Ovary (tissue), 9 donors: ENCODE measurements around the gene ARID5B. TPM values are rescaled to one million over a fixed set of nuclear protein-coding genes. Genes with fewer than 3 reads are reported as not detected.

Source experiments
- DNase-seq, 5 donors: peaks; one replicate each; pipeline ENCODE4 v3.0.0-alpha.2; 2019 to 2020
- H3K27ac ChIP-seq, 2 donors: fragments of 200-600 bp; one replicate each; pipeline versions ENCODE4 v1.5.1 to v1.8.0; 2019 to 2022
- H3K27me3 ChIP-seq: fragments of 200-600 bp; one replicate; pipeline ENCODE4 v1.8.0; 2022
- H3K36me3 ChIP-seq: fragments of 200-600 bp; sonication (generic); one replicate; pipeline ENCODE4 v1.5.1; 2019
- H3K4me1 ChIP-seq: one replicate; pipeline ENCODE4 v1.8.1; 2013; ENCODE audit warnings: mild to moderate bottlenecking, moderate library complexity; ENCODE audit not compliant: insufficient read depth
- H3K4me3 ChIP-seq: fragments of 200-600 bp; sonication (generic); one replicate; pipeline ENCODE4 v1.5.1; 2017
- H3K9me3 ChIP-seq, 2 donors: fragments of 200-600 bp in 1 of 2; sonication (generic) in 1 of 2; one replicate each; pipeline versions ENCODE4 v1.5.1 to v1.8.1; 2013 to 2019; ENCODE audit warnings: mild to moderate bottlenecking in 1 of 2, moderate library complexity in 1 of 2
- EP300 ChIP-seq: sonication (generic); formaldehyde crosslinking; IDR thresholded peaks from one replicate; pipeline ENCODE4 v1.6.1; 2017; ENCODE audit warnings: antibody characterized with exemption
- POLR2A ChIP-seq: fragments of 450-650 bp; IDR thresholded peaks from one replicate; pipeline ENCODE4 v1.6.1; 2017; ENCODE audit warnings: antibody characterized with exemption, mild to moderate bottlenecking, moderate library complexity
- WGBS, 3 donors: extraction: QIAGEN DNeasy Blood & Tissue Kit in 1 of 3; methylation state at CpG; one replicate each; pipeline versions ENCODE4 v1.1.5 to v1.1.7; 2013 to 2017; 5-methylcytosine and 5-hydroxymethylcytosine counted together
- intact Hi-C, 4 donors: fragments of 100-400 bp; cut with DNase I; formaldehyde crosslinking; loops; one replicate each; pipeline versions ENCODE4 v1.11.0 to v1.15.1; 2022 to 2023
- polyA plus RNA-seq, 2 donors: library from polyadenylated mRNA; stranded (reverse); fragments of 200-250 nt in 1 of 2; fragments of 350-450 nt in 1 of 2; fragmentation: Illumina TruSeq in 1 of 2; extraction: RNeasy Lipid Tissue Mini Kit (QIAGEN cat#74804) in 1 of 2; gene quantifications; one replicate each; pipeline ENCODE4 v1.2.3, GENCODE V29; 2013 to 2014
- total RNA-seq, 7 donors: library from RNA; depleted of rRNA in 2 of 7; stranded (reverse); fragments of >200 nt in 2 of 7; fragmentation: NEBNext Ultra II Directional in 3 of 7; extraction: Animal tissue kit (Norgen Biotek cat#: 25700) in 3 of 7; gene quantifications; one replicate each; pipeline versions ENCODE4 v1.1.0 to v1.2.4, GENCODE V29; 2016 to 2023
- TF ChIP-seq, protein P1 (sequence below), 3 donors: fragments of 450-650 bp in 2 of 3; fragments of 200-600 bp in 1 of 3; IDR thresholded peaks; one replicate each; pipeline versions ENCODE4 v1.5.1 to v1.8.0; 2016 to 2022; ENCODE audit warnings: antibody characterized with exemption in 3 of 3, mild to moderate bottlenecking in 1 of 3
- donor health status: DM: no; HTN: no; CAD: no; lungs with moderate emphysema.
- donor health status: DM: no; HTN: no; CAD: no.
- donor health status: Bipolar disorder and iron deficiency.
- donor health status: DM: yes; HTN: yes; CAD: no.
- donor health status: DM: no; HTN: no; CAD: no.
- donor health status: DM: yes; HTN: yes; CAD: no.

The ARID5B gene
- total and polyA plus RNA-seq, 9 donors: 18.3 to 61.8 (median 28.3) TPM

DNA sequence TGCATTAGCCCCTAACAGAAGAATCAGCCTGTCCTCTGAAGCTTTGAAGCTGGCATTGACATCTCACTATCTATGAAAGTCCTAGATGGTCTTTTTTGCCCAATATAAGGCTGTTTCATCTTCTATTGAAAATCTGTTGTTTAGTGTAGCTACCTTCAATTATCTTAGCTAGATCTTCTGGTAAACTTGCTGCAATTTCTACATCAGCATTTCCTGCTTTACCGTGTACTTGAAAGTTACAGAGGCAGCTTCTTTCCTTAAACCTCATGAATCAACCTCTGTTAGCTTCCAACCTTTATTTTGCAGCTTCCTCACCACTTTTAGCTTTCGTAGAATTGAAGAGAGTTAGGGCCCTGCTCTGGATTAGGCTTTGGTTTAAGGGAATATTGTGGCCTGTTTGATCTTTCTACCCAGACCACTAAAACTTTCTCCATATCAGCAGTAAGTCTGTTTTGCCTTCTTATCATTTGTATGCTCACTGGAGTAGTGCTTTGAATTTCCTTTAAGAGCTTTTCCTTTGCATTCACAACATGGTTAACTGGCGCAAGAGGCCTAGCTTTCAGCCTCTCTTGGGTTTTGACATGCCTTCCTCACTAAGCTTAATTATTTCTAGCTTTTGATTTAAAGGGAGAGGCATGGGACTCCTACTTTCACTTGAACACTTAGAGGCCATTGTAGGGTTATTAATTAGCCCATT, 32.5 kb downstream of the ARID5B start:
- H3K27me3 ChIP-seq: no peaks in the 10 kb centered on the region
- WGBS, 3 donors: 90 to 94% (median 93%) methylated on average over 3 of the region's 3 CpGs
- no peaks in the 10 kb centered on the region for H3K36me3 ChIP-seq
- H3K4me3 ChIP-seq: no peak overlapping the region
- H3K9me3 ChIP-seq: no peaks in the 10 kb centered on the region
- intact Hi-C loops: no loop called here
- H3K4me1 ChIP-seq: peaks cover 2% of the 10 kb centered on the region
- no peak for DNase-seq
- no peak for TF ChIP-seq POLR2A
- no peak for TF ChIP-seq EP300
- TF ChIP-seq, protein P1, sequence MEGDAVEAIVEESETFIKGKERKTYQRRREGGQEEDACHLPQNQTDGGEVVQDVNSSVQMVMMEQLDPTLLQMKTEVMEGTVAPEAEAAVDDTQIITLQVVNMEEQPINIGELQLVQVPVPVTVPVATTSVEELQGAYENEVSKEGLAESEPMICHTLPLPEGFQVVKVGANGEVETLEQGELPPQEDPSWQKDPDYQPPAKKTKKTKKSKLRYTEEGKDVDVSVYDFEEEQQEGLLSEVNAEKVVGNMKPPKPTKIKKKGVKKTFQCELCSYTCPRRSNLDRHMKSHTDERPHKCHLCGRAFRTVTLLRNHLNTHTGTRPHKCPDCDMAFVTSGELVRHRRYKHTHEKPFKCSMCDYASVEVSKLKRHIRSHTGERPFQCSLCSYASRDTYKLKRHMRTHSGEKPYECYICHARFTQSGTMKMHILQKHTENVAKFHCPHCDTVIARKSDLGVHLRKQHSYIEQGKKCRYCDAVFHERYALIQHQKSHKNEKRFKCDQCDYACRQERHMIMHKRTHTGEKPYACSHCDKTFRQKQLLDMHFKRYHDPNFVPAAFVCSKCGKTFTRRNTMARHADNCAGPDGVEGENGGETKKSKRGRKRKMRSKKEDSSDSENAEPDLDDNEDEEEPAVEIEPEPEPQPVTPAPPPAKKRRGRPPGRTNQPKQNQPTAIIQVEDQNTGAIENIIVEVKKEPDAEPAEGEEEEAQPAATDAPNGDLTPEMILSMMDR (IDR thresholded peaks at IDR 0.05): no peak
- no peak overlapping the region for H3K27ac ChIP-seq

DNA sequence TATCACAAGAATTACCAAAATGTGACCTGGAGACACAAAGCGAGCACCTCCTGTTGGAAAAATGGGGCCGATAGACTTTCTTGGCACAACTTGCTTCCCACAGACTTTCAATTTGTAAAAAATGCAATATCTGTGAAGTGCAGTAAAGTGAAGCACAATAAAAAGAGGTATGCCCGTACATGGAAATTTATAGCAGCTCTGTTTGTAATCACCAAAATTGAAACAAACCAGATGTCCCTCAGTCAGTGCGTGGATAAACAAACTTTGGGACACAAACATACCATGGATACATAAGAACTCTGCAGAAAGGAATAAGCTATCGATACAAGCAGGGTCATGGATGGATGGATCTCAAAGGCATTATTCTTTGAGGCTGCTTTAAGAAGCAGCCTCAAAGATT, 33.6 kb downstream of the ARID5B start:
- H3K27me3 ChIP-seq: no peaks in the 10 kb centered on the region
- H3K27ac ChIP-seq: no peak overlapping the region
- H3K9me3 ChIP-seq: no peaks in the 10 kb centered on the region
- peaks cover 2% of the 10 kb centered on the region for H3K4me1 ChIP-seq
- H3K36me3 ChIP-seq: no peaks in the 10 kb centered on the region
- no peak for DNase-seq
- intact Hi-C loops: no loop called here
- 43 to 57% (median 48%) methylated on average over 5 of the region's 5 CpGs for whole genome bisulfite sequencing, 3 donors
- H3K4me3 ChIP-seq: no peak overlapping the region
- TF ChIP-seq EP300: no peak
- TF ChIP-seq, protein P1 (IDR thresholded peaks at IDR 0.05): no peak

DNA sequence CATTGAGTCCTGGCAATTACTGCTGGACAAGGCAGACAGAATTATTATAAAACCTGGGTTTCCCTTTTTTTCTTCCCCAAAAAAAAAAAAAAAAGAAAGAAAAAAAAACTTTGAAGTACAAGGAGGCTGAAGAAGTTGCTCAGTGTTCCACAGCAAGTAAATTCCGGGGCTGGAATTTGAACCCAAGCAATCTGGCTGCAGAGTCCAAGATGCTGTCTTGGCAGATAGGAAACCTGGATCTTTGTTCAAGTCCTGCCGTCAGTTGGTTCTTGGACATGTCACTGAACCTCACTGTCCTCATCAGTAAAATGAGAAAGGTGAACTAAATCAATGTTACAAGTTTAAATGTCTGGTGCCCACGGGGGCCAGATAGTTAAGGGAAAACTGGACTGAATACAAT, 35.3 kb downstream of the ARID5B start:
- H3K9me3 ChIP-seq: no peaks in the 10 kb centered on the region
- no peaks in the 10 kb centered on the region for H3K36me3 ChIP-seq
- TF ChIP-seq, protein P1 (IDR thresholded peaks at IDR 0.05): no peak
- TF ChIP-seq EP300 (no peak), POLR2A (no peak)
- H3K27ac ChIP-seq: no peak overlapping the region
- peaks cover 2% of the 10 kb centered on the region for H3K4me1 ChIP-seq
- no peak for DNase-seq
- H3K27me3 ChIP-seq: no peaks in the 10 kb centered on the region
- intact Hi-C loops: no loop called here
- no peak overlapping the region for H3K4me3 ChIP-seq
- WGBS, 3 donors: 43 to 82% (median 62%) methylated on average over 3 of the region's 3 CpGs

DNA sequence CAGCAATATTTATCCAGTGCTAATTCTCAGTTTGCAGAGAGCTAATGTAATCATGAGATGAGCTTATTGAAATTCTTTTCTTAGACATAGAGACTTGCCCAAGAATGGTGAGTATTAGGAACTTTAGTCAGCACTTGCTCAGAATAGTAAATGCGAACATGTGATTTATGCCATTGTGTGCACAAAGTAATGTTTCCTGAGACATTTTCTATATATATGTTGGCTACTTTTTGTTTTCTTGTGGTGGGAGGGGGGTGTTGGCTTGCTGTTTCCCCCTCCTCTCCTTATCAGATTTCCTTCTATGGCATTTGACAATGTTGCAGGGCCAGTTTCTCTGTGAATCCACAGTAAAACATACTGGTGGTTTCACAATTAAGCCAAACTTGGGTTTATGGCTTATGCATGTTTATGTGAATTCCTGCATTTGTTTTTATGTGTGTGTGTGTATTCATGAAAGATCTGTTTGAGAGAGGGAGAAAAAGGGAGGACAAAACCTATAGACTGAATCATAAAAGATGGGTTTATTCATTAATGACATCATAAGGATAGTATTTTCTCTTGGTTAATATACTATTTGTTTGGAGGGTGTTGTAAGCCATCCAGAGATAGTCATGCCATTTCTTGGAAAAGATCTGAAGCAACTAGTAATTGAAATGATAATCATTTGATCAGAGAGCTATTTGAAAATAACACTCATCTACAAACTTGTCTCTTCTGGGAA, 36.3 kb downstream of the ARID5B start:
- Histone ChIP-seq H3K27me3 (no peaks in the 10 kb centered on the region), H3K4me1 (peaks cover 3% of the 10 kb centered on the region), H3K4me3 (no peak overlapping the region), H3K36me3 (no peaks in the 10 kb centered on the region), H3K27ac (no peak overlapping the region), H3K9me3 (no peaks in the 10 kb centered on the region)
- no peak for DNase-seq
- WGBS, 3 donors: 65 to 87% (median 74%) methylated on average over 1 of the region's 1 CpG
- TF ChIP-seq, protein P1 (IDR thresholded peaks at IDR 0.05): no peak
- intact Hi-C loops: no loop called here
